ENCODE measurements around the gene PHACTR1.

DNA sequence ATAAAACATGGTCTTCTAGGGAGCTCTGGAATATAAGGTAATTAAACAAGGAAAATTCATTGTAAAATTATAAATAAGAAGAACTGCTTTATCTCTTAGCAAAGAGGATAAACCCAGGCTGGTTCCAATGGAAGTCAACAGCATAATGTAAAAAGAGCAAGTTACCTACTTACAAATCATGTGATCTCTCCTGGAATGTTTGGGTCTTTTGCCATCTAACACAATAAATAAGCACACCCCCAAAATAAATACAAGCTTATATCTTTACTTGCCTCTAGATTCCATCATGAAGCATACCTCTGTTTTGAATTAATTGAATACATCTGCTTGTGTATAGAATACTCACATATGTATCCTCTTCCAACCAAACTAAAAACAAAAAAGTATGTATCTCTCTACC is 2.5 kb upstream of the PHACTR1 start:
- no peak for TF ChIP-seq BHLHE40 (IDR thresholded peaks at IDR 0.05; ENCODE audit: borderline replicate concordance)
- no peak for TF ChIP-seq ZNF384 (IDR thresholded peaks at IDR 0.05)
- TF ChIP-seq ELF4 (IDR thresholded peaks at IDR 0.05), result no peak
